ENCODE measurements around the gene SBF2.

DNA sequence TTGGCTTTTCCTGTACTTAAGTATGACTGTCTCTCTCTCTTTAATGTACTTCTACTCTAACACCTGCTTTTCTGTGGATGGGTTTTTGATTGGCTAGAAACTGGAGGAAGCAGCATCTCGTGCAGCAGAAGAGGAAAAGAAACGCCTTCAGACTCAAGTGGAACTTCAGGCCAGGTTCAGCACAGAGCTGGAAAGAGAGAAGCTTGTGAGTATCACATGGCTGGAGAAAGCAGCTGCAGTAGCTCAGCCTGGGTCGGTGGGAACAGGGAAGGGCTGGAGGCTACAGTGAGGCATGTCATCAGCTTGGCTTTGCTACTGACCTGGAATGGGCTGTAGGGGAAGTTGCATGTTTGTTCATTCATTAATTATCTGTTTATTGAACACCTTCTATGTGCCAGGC lies 555.9 kb downstream of the SBF2 start:
- no peak for TF ChIP-seq CTCF (IDR thresholded peaks at IDR 0.05 in 2 of 3, conservative IDR thresholded peaks at IDR 0.05 in 1 of 3; ENCODE audit: insufficient read depth in 2 of 3, low read depth in 1 of 3, low read length in 3 of 3)
- TF ChIP-seq HINFP (tag; conservative IDR thresholded peaks at IDR 0.05; ENCODE audit: low read depth), result no peak
- TF ChIP-seq POLR2A (conservative IDR thresholded peaks at IDR 0.05), result no peak
- no peak for TF ChIP-seq HNRNPK (IDR thresholded peaks at IDR 0.05; ENCODE audit: low read depth, low read length, poor library complexity, severe bottlenecking)
